Measurements from ENCODE around the gene NPLOC4.
"Not testable (repeated sequence)": the region's sequence is repeated elsewhere in the genome, so short reads cannot be mapped to it uniquely, and the experiment has no call there.

The NPLOC4 gene

DNA sequence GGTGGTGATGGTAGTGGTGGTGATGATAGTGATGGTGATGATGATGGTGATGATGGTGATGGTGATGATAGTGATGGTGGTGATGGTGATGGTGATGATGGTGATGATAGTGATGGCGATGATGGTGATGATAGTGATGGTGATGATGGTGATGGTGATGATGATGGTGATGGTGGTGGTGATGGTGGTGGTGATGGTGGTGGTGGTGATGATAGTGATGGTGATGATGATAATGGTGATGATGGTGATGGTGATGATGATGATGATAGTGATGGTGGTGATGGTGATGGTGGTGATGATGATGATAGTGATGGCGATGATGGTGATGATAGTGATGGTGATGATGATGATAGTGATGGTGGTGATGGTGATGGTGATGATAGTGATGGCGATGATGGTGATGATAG, 104.9 kb downstream of the NPLOC4 start:
- not testable (repeated sequence) for DNase-seq

DNA sequence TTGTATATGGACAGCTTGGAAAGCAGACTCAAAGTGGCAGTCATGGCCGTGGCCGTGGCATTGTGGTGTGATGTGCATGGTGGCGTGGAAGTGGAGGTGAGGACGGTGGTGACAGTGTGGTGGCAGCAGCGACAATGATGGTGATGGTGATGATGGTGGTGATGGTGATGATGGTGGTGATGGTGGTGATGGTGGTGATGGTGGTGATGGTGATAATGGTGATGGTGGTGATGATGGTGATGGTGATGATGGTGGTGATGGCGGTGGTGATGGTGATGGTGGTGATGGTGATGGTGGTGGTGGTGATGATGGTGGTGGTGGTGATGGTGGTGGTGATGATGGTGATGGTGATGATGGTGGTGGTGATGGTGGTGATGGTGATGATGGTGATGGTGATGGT, 105.9 kb downstream of the NPLOC4 start:
- not testable (repeated sequence) for DNase-seq

DNA sequence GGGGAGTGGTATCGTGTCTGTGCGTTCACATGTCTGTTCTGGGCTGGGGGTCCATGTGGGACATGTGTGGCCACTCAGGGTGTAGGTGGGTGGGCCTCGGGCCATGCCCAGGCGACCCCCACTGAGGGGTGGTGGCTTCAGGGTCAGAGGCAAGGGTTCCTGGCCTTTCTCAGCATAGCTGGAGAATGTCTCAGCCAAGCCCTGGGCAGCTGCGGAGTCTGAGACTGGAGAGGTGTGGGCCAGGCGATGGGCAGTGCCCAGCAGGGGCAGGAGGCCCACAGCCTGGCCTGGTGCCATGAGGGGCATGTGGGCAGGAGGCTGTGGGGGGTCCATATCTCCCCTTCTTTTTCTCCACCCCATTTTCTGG, 107.5 kb downstream of the NPLOC4 start:
- no peak for DNase-seq

DNA sequence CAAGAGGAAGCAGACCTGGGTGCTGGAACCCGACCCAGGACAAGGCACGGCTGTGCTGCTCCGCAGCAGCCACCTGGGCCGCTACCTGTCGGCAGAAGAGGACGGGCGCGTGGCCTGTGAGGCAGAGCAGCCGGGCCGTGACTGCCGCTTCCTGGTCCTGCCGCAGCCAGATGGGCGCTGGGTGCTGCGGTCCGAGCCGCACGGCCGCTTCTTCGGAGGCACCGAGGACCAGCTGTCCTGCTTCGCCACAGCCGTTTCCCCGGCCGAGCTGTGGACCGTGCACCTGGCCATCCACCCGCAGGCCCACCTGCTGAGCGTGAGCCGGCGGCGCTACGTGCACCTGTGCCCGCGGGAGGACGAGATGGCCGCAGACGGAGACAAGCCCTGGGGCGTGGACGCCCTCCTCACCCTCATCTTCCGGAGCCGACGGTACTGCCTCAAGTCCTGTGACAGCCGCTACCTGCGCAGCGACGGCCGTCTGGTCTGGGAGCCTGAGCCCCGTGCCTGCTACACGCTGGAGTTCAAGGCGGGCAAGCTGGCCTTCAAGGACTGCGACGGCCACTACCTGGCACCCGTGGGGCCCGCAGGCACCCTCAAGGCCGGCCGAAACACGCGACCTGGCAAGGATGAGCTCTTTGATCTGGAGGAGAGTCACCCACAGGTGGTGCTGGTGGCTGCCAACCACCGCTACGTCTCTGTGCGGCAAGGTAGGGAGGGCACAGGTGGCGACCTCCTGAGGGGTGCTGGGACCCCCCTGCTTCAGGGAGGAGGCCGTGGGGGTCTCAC, 108.1 kb downstream of the NPLOC4 start:
- no peak for DNase-seq

DNA sequence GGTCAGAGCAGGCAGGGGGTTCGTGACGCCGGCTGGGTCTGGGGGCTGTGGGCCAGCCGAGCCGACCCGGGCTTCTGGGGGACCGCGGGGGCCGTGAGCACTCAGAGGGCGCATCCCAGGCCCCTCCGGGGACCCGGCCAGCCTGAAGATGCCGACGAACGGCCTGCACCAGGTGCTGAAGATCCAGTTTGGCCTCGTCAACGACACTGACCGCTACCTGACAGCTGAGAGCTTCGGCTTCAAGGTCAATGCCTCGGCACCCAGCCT, 108.6 kb downstream of the NPLOC4 start:
- DNase-seq, result no peak

DNA sequence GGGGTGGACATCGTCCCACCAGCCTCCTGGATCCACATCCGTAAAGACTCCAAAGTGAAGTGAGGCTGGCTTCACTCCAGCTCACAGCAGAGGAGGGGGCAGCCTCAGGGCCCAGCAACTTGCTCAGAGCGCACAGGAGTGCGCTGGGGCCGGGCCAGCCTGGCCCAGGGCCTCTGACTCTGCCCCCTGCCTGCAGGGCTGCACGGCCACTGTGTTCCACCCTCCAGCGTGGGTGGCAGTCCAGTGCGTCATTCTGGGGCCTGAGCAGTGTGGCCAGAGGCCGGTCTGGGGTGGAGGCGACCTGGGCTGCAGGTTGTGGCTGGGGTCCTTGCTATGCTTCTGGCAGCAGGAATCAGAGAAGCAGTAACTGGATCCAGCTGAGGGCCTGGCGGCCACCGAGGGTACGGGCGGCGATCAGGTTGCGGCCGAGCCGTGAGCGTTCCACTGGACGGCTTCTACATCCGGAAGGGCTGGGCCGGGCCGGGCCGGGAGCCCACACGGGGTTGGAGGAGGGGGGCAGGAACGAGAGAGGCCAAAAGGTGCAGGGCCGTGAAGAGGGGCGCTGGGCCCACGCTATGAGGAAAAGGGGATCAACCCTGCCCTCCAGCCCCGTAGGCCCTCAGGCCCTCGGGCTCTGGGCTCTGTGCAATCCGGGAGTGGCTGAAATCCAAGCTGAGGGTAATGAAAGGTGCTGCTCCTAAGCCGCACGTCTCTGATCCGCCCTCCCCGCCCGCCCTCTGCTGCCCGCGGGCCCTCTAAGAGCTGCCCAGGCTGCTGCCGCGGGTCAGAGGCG, 109.1 kb downstream of the NPLOC4 start, which contains the start of gene FSCN2:
Gene FSCN2, plus strand, starts transcription at position 787 of the 793 bp plus-strand sequence. CDS start 155 bp downstream, outside the sequence.
- DNase-seq, result no peak

DNA sequence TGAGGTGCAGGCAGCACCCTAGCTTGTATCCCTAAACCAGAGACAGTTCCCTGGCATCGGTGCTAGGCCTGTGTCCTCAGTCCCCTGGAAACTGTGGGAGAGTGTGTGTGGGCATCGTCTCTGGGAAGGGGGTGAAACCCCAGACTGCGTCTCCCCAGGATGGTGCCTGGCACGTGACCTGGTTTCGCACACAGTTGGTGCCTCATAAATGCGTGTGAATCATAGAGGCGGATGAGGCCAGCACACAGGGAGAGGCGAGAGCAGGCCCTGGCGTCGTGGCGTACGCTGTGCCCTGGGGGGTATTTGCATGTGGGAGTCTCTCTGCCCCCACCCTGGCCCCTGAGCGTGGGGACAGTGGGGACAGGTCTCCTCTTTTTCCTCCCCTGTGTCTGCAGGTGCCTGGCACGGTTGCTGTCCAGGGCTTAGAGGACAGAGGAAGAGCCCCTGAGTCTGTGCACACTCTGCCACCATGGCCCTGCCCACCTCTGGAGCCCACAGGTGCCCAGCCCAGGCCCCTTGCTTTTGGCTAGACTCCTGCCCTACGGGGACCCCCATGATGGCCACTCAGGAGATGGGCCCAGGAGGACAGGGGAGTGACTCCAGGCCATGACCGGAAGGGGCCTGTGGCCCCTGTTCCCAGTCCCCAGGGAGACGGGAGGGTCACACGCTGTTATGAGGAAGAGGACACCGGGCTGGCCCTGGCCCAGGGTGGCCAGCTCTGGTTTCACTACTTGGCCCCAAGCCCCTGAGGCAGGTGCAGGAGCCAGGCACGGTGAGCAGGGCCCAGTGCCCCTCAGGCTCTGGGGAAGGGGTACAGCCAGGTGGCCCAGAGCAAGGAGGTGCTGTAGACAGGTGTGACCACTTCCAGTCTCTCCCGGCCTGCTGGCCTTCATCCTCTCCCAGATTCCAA, 110.0 kb downstream of the NPLOC4 start:
- DNase-seq, result no peak

DNA sequence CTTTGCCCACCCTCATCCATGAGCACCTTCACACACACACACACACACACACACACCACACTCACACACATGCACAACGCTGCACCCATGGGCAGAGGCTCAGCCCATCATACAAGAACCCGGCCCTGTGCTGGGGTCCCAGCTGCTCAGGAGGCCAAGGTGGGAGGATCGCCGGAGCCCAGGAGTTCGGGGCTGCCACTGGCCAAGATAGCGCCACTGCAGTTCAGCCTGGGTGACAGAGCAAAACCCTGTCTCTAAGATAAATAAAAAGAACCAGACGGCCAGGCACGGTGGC, 112.1 kb downstream of the NPLOC4 start:
- peak; percentile 18 for DNase-seq

DNA sequence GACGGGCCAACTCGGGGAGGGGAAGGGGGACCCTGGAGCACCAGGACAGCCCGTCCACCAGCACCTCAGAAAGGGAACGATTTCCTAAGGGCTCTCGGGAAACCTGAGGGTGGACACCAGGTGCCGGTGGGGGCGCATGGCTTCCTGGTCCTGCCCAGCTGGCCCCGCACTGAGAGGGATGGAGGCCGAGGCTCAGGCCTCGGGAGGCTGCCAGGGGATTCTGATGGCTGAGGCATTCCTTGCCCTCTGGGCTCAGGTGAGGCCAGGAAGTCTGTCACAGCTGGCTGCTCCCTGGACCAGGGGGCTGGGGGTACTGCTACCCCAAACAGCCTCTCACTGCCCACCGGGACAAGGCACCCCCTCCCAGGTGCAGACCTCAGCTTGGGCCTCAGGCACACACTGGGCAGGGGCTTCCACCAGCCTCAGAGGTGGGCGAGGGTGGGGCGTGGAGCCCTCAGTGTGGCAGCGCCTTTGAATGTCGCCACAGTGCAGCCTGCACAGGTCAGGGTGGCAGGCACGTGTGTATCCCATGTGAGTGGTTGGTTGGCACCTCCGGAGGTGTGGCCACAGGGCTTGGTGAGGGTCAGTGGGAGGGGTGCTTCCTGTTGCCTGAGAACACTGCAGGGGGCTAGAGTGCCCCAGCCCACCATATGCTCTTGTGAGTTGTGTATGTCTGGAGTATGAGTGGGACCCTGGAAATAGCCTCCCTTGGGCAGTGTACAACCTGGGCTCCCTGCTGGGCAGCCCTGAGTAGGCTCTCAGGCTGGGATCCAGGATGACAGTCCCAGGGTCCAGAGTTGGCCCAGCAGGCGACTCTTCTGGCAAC, 112.7 kb downstream of the NPLOC4 start:
- no peak for DNase-seq

DNA sequence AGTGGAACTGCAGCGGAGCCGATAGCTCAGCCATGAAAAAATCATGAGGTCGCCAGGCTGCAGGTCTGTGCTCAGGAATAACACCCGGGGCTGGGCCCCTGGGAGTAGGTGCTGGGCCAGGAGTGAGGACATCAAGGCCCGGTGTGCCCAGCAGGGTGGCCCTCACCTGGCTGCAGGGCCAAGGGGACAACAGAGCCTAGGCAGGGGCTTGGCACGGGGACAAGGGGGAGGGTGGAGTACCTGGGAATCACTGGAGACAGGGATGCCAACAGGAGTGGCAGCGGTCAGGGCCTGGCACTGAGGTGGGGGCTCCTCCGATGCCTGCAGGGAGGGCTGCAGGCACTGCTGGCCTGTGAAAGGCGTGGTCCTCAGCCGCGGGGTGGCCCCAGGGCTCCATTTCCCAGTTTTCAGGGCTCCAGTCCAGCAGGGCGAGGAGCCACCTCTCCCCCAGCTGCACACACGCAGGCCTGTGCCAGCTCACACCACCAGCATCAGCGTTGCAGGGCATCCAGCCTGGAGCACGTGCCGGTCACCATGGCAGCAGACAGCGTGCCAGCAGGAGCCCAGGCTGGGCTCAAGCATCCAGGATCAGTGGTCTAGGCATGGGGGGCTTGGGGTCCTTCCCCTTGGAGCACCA, 113.4 kb downstream of the NPLOC4 start:
- peak; percentile 78 for DNase-seq

DNA sequence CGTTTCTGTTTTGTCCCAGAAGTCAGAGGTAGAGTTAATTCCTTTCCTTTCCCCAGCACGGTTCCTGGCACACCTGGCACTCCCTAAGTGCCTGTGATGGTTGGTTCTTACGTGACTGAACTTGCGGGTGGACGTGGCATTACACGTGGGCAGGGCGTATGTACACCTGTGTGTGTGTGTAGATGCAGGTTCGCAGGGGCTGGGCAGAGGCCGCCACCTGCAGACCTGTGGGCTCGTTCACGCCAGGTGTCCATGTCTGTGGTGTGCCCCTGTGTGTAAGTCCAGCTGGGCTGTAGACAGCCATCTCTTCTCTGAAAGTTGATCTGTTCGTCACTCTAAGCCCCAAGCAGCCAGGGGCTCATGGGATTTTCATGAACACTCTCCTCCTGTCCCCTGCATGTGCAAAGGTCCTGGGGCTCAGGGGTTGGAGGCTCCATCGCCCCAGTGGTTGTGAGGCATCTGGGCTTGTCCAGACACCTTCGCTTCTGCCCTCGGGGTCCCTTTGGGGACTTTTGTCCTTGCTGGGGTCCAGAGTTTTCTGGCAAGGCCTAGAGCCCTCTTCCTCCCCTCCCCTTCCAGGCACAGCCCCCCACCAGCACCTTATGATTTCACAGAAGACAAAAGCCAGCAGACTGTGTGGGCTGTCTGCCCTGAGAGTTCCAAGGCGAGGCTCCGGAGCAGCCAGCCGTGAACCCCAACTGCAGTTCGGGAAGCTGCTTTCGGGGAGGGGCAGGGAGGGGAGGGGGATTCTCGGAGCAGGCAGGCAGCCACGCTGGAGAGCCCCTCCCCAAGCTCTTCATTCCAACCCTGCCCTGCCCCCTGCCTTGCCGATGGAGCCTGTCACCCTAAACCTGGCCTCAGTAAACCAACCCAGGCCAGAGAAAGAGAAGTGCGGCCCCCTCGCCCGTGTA, 114.2 kb downstream of the NPLOC4 start:
- peak; percentile 68 for DNase-seq

DNA sequence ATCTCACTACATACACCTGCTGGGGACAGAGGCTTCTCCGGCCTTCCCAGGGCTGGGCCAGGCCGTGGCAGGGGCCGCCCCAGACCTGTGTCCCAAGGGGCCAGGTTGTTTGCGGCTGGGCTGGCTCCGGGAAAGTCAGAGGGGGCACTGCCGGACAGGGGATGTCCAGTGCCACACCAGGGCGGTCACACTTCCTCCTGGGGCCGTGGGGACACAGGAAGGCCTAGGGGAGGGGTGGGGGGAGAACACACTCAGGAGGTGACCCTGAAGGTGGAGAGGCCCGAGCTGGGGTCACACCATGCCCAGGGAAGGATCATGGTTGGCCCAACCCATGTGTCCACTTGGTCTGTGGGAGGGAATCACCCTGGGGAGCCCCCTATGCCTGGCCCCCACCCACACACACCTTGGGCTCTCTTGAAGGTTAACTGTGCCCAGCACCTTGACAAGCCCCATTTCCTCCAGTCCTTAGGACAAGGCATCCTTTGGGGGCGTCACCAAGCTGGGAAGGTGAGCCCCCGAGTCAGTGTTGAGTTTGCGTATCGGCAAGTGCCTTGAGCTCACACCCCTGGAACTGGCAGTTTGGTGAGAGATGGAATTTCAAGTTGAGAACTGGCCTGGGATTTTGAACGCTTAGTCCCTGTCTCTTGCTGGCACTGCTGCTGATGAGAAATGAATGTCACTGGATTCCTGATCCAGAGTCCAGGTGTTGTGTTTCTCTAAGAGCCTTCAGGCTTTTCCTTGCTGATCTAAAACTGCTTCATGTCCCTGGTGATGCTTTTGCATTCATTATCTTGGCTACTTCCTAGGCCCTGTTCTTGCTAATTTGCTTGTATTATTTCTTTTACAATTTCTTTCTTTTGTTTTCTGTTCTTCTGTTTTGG, 116.7 kb downstream of the NPLOC4 start:
- DNase-seq, result peak; percentile 19

DNA sequence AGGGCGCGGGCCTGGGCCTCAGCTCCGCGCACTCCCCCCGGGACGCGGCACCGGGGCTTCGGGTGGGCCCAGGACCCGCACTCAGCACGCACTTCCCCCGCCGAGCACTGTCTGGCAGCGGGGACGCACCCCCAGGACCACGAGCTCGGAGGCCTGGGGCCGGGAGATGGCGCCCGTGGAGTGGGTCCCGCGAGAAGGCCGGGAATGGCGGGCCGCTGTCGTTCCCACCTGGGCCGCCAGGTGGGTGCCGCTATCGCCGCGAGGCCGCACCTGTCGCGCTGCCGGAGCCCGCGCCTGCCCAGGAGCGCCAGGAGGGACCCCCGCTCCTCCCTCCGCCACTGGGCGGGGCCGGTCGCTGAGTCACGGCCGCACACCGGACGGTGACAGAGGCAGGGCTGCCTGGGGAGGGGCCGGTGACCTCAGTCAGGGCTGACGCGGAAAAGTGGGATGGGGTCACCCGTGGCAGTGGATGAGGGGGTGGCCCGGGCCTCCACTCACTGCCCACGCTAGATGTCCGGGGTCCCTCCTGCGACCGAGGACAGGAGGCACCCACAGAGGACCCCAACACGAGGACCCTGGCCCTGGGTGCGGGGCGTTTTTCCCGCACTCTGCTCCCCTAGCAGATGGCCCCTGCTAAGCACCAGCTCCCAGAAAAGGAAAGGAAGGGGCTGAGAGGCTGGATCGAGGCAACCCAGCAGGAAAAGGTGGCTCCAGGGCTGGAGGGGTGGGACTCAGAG, 117.5 kb downstream of the NPLOC4 start:
- DNase-seq, result peak; percentile 39

DNA sequence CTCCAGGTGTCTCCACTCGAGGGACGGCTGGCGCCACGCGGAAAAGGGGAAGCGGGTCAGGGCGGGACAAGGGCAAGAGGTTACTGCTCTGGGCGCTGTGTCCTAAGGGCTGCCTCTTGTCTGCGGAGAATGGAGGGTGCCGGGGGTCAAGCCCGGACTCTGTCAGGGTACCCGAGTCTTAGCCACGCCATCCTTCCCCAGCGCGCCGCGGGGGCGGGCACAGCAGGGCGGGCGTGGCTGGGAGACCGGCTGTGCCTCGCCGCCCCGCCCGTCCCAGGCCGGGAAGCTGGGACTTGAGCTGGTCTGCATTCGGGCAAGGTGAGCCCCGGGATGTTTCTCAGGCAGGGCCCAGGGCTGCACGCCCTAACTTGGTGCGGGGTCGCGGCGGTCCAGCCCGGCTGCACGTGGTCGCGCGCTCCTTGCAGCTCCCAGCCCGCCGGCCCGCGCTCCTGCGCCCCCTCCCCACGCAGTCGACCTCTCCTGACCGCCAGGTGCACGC, 118.1 kb downstream of the NPLOC4 start:
- peak; percentile 43 for DNase-seq

DNA sequence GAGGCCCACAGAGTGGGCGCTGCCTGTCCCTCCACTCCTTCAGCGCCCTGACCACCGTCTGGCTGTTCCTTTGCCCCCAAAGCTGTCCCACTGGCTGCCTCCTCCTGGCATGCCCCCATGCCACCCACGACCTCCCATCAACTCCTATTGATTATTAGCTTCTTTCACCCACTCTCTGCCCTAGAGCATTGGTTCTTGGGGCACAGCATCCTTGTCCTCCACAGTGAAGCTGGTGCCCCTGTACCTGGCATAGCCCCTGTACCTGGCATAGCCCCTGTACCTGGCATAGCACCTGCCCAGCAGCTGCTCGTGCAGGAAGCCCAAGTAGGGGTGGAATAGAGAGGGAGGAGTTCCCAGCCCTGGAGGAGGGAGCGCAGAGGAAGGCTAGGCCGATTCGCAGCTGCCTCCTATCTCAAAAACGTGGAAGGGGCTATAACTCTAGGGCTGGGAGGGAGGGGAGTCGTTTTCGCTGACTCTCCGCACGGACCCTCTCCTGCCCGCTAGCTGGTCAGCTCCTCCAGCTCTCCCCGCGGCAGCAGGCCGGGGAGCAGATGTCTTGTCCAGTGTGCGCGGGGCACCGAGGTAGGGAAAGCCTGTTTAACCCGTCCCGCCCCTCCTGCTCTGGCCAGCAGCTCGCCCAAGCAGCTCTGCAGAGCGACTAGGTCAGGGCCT, 118.7 kb downstream of the NPLOC4 start:
- no peak for DNase-seq

DNA sequence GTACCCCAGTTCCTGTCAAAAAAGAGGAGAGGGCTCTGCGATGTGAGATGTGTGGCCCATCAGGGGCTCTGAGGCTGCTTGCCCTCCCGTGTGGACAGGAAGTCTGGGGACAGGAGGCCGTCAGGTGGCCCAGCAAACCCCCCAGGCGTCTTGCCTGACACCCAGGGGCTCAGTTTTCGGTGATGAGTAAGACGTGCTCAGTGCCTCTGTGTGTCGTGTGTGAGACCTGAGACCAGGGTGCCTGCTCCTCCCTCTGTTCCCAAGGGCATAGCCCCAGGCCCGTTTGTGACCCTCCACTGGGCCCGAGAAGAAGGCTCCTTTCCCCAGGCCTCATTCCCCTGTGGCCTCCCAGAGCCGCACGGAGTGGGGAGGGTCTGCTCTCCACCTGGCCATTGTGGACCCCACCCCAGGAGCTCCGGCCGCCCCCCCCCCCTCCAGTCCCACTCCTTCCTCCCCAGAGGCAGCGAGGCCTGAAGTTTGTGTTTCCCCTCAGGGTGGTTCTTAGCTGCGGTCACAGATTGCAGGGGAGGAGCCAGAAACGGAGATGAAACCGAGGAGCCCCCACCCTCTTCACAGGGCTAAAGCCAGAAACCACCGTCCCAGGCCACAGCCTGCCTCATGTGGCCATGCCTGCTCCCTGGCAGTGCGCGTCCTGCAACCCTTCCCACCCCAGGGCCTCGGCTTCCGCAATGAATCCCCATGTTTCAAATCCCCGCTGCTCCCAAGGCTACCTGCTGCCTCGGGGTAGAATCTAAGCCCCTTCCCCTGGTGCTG, 119.4 kb downstream of the NPLOC4 start:
- peak; percentile 52 for DNase-seq

DNA sequence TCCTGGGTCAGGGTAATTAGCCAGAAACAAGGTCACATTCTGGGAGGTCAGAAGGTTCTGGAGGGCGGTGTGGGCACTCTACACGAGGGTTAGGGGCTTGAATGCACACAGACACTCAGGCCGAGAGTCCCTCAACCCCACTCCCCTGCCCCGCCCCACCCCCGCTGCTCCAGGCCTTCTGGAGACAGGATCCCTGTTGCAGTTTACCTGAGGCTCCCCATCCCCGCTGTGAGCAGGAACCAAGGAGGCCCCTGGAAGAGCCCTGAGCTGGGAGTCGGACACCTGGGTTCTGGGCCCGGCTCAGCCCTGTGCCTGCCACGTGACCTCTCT, 119.9 kb downstream of the NPLOC4 start:
- DNase-seq, result peak; percentile 25

DNA sequence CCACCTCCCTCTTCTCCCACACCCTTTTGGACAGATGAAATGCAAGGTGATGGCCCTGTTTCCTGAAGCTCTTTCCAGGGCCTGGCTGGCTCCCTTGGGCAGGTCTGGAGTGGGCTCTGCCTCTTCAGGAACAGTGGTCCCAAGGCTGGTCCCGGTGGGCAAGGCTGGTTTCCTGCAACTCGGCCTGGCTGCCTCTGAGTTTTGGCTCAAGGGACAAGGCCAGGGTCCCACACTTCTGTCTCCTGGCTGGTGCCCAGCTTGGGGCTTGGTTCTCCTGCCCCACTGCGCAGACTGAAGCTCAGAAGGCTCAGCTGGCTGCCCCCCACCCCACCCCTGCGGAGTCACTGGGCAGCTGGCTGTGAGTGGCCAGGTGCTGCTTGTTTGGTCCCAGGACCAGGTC, 120.5 kb downstream of the NPLOC4 start:
- DNase-seq, result peak; percentile 18
